PC-3 (cell line): ENCODE results near the gene PTGES2.

ENCODE experiments used
- CTCF ChIP-seq: fragments of 300-600 bp; sonication (generic); conservative IDR thresholded peaks from 2 replicates; pipeline ENCODE4 v1.5.1; 2017; ENCODE audit warnings: antibody characterized with exemption, low read depth, mild to moderate bottlenecking, low read length
- EZH2 ChIP-seq: fragments of 300-600 bp; sonication (generic); IDR thresholded peaks from one replicate; pipeline ENCODE4 v1.6.1; 2017; ENCODE audit warnings: antibody characterized with exemption, mild to moderate bottlenecking, low read length; ENCODE audit not compliant: unreplicated experiment

DNA sequence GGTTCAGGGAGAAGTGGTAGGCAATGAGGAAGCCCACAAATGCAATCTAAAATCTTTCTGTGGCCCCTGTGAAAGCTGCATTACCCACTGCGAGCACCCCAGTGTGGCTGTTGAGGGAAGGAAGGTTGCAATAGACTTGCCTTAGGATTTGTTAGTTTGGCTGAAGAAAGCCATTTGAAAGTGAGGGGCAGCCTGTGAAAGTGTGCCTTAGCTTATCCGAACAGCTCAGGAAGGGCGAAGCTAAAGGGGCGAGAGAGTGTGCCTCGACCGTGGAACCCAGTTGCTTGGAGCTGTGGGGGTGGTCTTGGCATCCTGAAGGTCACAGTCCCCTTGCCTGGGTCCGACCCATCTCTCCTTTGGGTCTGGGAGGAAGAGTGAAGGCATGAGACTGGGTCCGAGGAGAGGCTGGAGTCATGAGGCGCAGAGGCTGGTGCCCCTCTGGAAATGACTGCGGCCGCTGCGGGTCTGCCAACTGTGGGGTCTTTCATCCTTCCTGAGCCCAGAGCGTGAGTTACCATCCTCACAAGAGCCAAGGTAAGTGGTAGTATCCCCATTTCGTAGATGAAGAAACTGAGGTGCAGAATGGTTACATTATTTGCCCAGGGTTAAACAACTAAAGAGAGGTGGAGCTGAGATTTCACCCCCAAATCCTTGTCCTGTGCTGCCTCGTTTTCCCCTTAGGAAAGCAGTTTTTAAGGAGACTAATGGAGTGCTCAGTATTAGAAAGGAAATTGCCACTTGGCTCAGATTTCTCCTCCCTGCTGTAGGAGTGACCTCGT, 35.1 kb downstream of the PTGES2 start:
- TF ChIP-seq EZH2 = no peak
- no peak for TF ChIP-seq CTCF
